Lower leg skin (tissue), 3 donors: Measurements from ENCODE around the gene NINL.

ENCODE experiments used
- CTCF ChIP-seq, 3 donors: fragments of 450-650 bp; IDR thresholded peaks; one replicate each; pipeline ENCODE4 v1.5.1; 2016; ENCODE audit warnings: antibody characterized with exemption in 3 of 3, mild to moderate bottlenecking in 3 of 3, moderate library complexity in 2 of 3
- POLR2A ChIP-seq, 2 donors: fragments of 450-650 bp; IDR thresholded peaks; one replicate each; pipeline ENCODE4 v1.6.1; 2016 to 2017; ENCODE audit warnings: antibody characterized with exemption in 2 of 2, mild to moderate bottlenecking in 1 of 2, moderate library complexity in 1 of 2

- TF ChIP-seq CTCF (IDR thresholded peaks at IDR 0.05): no peak
- TF ChIP-seq POLR2A (IDR thresholded peaks at IDR 0.05): no peak
Measured at GRCh38 chr20:25544734-25545133, 40.6 kb downstream of the NINL start.
